Panc1 (cell line): ENCODE measurements around the gene GAL3ST3. TPM values are rescaled to one million over a fixed set of nuclear protein-coding genes. Genes with fewer than 3 reads are reported as not detected.

Experiments used
- ATAC-seq: fragments of 200-7000 bp; cut with Tn5 transposase; 2 replicates; pipeline ENCODE4 v1.9.1; 2020; ENCODE audit warnings: mild to moderate bottlenecking, moderate library complexity
- BruUV-seq: library from RNA; stranded (reverse); fragments of 400-500 nt; replicated peaks from 2 replicates; lab custom pipeline; 2021; lab: Mats Ljungman, UMichigan
- CTCF ChIA-PET: fragments of 300-600 bp; sonication (Branson Sonifier 250); formaldehyde crosslinking; loops from one replicate; lab custom pipeline; 2022; ENCODE audit warnings: antibody characterized with exemption; lab: Charles Lee
- POLR2A ChIA-PET: fragments of 300-600 bp; sonication (Branson Sonifier 250); formaldehyde crosslinking; loops from one replicate; lab custom pipeline; 2022; ENCODE audit warnings: antibody characterized with exemption; lab: Charles Lee
- DNase-seq: peaks from one replicate; pipeline ENCODE4 v3.0.0-alpha.2; 2010; ENCODE audit warnings: low read depth, low spot score
- H3K27ac ChIP-seq: 2 replicates; pipeline ENCODE4 v1.5.1; 2011; ENCODE audit warnings: mild to moderate bottlenecking, low read length, inconsistent platforms
- H3K27me3 ChIP-seq: fragments of 200-500 bp; sonication (Bioruptor generic); 2 replicates; pipeline ENCODE4 v1.6.0; 2014; ENCODE audit warnings: low read length, inconsistent platforms; ENCODE audit not compliant: control insufficient read depth, insufficient read depth
- H3K36me3 ChIP-seq: fragments of 200-500 bp; sonication (Bioruptor generic); 2 replicates; pipeline ENCODE4 v1.5.1; 2014; ENCODE audit warnings: inconsistent platforms, mild to moderate bottlenecking, low read length, moderate library complexity; ENCODE audit not compliant: control insufficient read depth, insufficient read depth
- H3K4me1 ChIP-seq: 2 replicates; pipeline ENCODE4 v1.5.1; 2011; ENCODE audit warnings: inconsistent platforms, mild to moderate bottlenecking, low read length, moderate library complexity; ENCODE audit not compliant: control insufficient read depth, insufficient read depth
- H3K4me3 ChIP-seq, 2 experiments: 2 replicates each; pipeline ENCODE4 v1.5.1; 2011 to 2012; ENCODE audit warnings: low read depth in 2 of 2, low read length in 2 of 2, mild to moderate bottlenecking in 2 of 2, inconsistent platforms in 1 of 2, moderate library complexity in 1 of 2
- H3K9me3 ChIP-seq: fragments of 200-500 bp; sonication (Bioruptor generic); 2 replicates; pipeline ENCODE4 v1.5.1; 2014; ENCODE audit warnings: low read depth, mild to moderate bottlenecking, inconsistent platforms, low read length, moderate library complexity; ENCODE audit not compliant: control insufficient read depth, insufficient read depth
- CTCF ChIP-seq: fragments of 450-650 bp; IDR thresholded peaks from 2 replicates; pipeline ENCODE4 v1.5.1; 2017; ENCODE audit warnings: mild to moderate bottlenecking
- POLR2AphosphoS5 ChIP-seq: IDR thresholded peaks from 2 replicates; pipeline ENCODE4 v1.6.1; 2012; ENCODE audit warnings: mild to moderate bottlenecking, low read depth, low read length, moderate library complexity
- REST ChIP-seq, 2 experiments: IDR thresholded peaks; 2 replicates each; pipeline ENCODE4 v1.6.1; 2011 to 2012; ENCODE audit warnings: low read depth in 2 of 2, control low read depth in 1 of 2, low read length in 1 of 2, mild to moderate bottlenecking in 1 of 2, moderate library complexity in 1 of 2; ENCODE audit not compliant: insufficient read depth in 1 of 2
- SIN3A ChIP-seq: IDR thresholded peaks from 2 replicates; pipeline ENCODE4 v1.6.1; 2012; ENCODE audit warnings: low read depth, mild to moderate bottlenecking, low read length, moderate library complexity, borderline replicate concordance; ENCODE audit not compliant: insufficient read depth
- TCF7L2 ChIP-seq: IDR thresholded peaks from 2 replicates; pipeline ENCODE4 v1.6.1; 2011; ENCODE audit warnings: mild to moderate bottlenecking, low read depth, low read length, inconsistent platforms
- in situ Hi-C: cut with HindIII; loops from 2 replicates; pipeline ENCODE4 v1.10.0; 2016; ENCODE audit warnings: low sequenced_read_pairs, low pct_unique_long_range_greater_than_20kb
- intact Hi-C: fragments of 100-400 bp; cut with micrococcal nuclease; formaldehyde crosslinking; loops from one replicate; pipeline ENCODE4 v1.10.0; 2022; ENCODE audit not compliant: unreplicated experiment
- total RNA-seq: library from RNA; stranded (reverse); gene quantifications from one replicate; pipeline ENCODE4 v1.2.1, GENCODE V29; 2021; ENCODE audit not compliant: unreplicated experiment

The GAL3ST3 gene
- total RNA-seq, 1 experiment from 2014 or later: not detected

GRCh38 chr11:66022401-66023185, 26.4 kb downstream of the GAL3ST3 start:
- H3K27ac ChIP-seq: peak overlapping the region; percentile 55; the same call in 1 of the 2 replicates
- CTCF ChIA-PET: interaction anchor here (0.6 to 1.6 kb wide), 5 partner anchors 14 to 349 kb away, joined by 4 to 10 read pairs (median 6); no protein-coding TSS in a partner anchor
- ATAC-seq (peak; percentile 89), DNase-seq (no peak)
- intact Hi-C loops (no loop called here), in situ Hi-C loops (no loop called here)
- BruUV-seq: no TSS peak
- POLR2A ChIA-PET: no interaction called here
- H3K9me3 ChIP-seq: no peaks in the 10 kb centered on the region
- H3K4me1 ChIP-seq: peaks cover 12% of the 10 kb centered on the region; the same call in 1 of the 2 replicates
- TF ChIP-seq REST (IDR thresholded peaks at IDR 0.05; ENCODE audit: insufficient read depth in 1 of 2, low read depth in 2 of 2, low read length in 1 of 2) (no peak), POLR2AphosphoS5 (0 out of 2 replicates have a peak, but pooled peaks have one; percentile 25), CTCF (peak; percentile 100), TCF7L2 (no peak)
- H3K36me3 ChIP-seq: no peaks in the 10 kb centered on the region
- no peaks in the 10 kb centered on the region for H3K27me3 ChIP-seq
- peak overlapping the region; percentile 25 to 51 for H3K4me3 ChIP-seq

GRCh38 chr11:66020618-66021357, 28.2 kb downstream of the GAL3ST3 start:
- in situ Hi-C loops (no loop called here), intact Hi-C loops (no loop called here)
- CTCF ChIA-PET: interaction anchor here (1.6 kb wide), 1 partner anchor 136 kb away, joined by 5 read pairs; no protein-coding TSS in a partner anchor
- BruUV-seq: no TSS peak
- Histone ChIP-seq H3K9me3 (no peaks in the 10 kb centered on the region), H3K36me3 (no peaks in the 10 kb centered on the region), H3K27me3 (no peaks in the 10 kb centered on the region), H3K4me1 (peaks cover 17% of the 10 kb centered on the region), H3K27ac (peak overlapping the region; percentile 5; the same call in 1 of the 2 replicates), H3K4me3 (no peak overlapping the region)
- TF ChIP-seq CTCF (no peak), REST (IDR thresholded peaks at IDR 0.05; ENCODE audit: insufficient read depth in 1 of 2, low read depth in 2 of 2, low read length in 1 of 2) (no peak), TCF7L2 (no peak), SIN3A (no peak), POLR2AphosphoS5 (no peak)
- DNase-seq (no peak), ATAC-seq (peak; percentile 78)
- POLR2A ChIA-PET: no interaction called here
